GM23338 (cell line): Measurements from ENCODE around the gene TAOK1. TPM values are rescaled to one million over a fixed set of nuclear protein-coding genes. Genes with fewer than 3 reads are reported as not detected.

Source experiments
- ATAC-seq: fragments of 200-7000 bp; cut with Tn5 transposase; 3 replicates; pipeline ENCODE4 v1.9.1; 2020
- DNase-seq: peaks from one replicate; pipeline ENCODE4 v3.0.0-alpha.2; 2015; ENCODE audit warnings: low spot score
- H2AFZ ChIP-seq: fragments of 200-600 bp; sonication (generic); 2 replicates; pipeline ENCODE4 v1.8.0; 2016; ENCODE audit warnings: antibody characterized with exemption, mild to moderate bottlenecking, moderate library complexity
- H3F3A ChIP-seq: fragments of 200-600 bp; sonication (generic); replicated peaks from 2 replicates; pipeline ENCODE4 v1.8.0; 2017; ENCODE audit warnings: antibody characterized with exemption, mixed run types, low read depth
- H3K27ac ChIP-seq: fragments of 200-600 bp; sonication (generic); 2 replicates; pipeline ENCODE4 v1.6.1; 2016; ENCODE audit warnings: low read depth
- H3K27me3 ChIP-seq: fragments of 200-600 bp; sonication (generic); 2 replicates; pipeline ENCODE4 v1.8.0; 2016; ENCODE audit warnings: mild to moderate bottlenecking, mixed run types, moderate library complexity; ENCODE audit not compliant: insufficient read depth
- H3K36me3 ChIP-seq: fragments of 200-600 bp; sonication (generic); 2 replicates; pipeline ENCODE4 v1.8.0; 2016; ENCODE audit warnings: mild to moderate bottlenecking; ENCODE audit not compliant: insufficient read depth
- H3K4me1 ChIP-seq: fragments of 200-600 bp; sonication (generic); 2 replicates; pipeline ENCODE4 v1.8.0; 2016; ENCODE audit warnings: mild to moderate bottlenecking, moderate library complexity; ENCODE audit not compliant: insufficient read depth
- H3K4me2 ChIP-seq: fragments of 200-600 bp; sonication (generic); 2 replicates; pipeline ENCODE4 v1.7.1; 2017; ENCODE audit warnings: mixed run types
- H3K4me3 ChIP-seq: fragments of 200-600 bp; sonication (generic); 2 replicates; pipeline ENCODE4 v1.6.1; 2016; ENCODE audit warnings: mixed run types
- H3K79me2 ChIP-seq: fragments of 200-600 bp; sonication (generic); replicated peaks from 2 replicates; pipeline ENCODE4 v1.8.0; 2017; ENCODE audit warnings: mild to moderate bottlenecking; ENCODE audit not compliant: insufficient read depth
- H3K9me2 ChIP-seq: fragments of 200-600 bp; sonication (generic); 2 replicates; pipeline ENCODE4 v1.8.0; 2017; ENCODE audit not compliant: insufficient read depth
- H4K20me1 ChIP-seq: fragments of 200-600 bp; sonication (generic); replicated peaks from 2 replicates; pipeline ENCODE4 v1.8.0; 2017; ENCODE audit warnings: mild to moderate bottlenecking; ENCODE audit not compliant: insufficient read depth
- H3K27ac Mint-ChIP-seq: 2 replicates; pipeline ENCODE4 v1.8.0; 2020; ENCODE audit warnings: inconsistent platforms, mild to moderate bottlenecking, moderate library complexity, mixed read lengths
- H3K27me3 Mint-ChIP-seq: 3 replicates; pipeline ENCODE4 v1.8.0; 2022; ENCODE audit warnings: low read depth, mild to moderate bottlenecking, moderate library complexity, mixed read lengths, inconsistent platforms; ENCODE audit not compliant: insufficient read depth, poor library complexity
- H3K36me3 Mint-ChIP-seq: 3 replicates; pipeline ENCODE4 v1.8.0; 2021; ENCODE audit warnings: low read depth, mild to moderate bottlenecking, inconsistent platforms, moderate library complexity, mixed read lengths
- H3K4me1 Mint-ChIP-seq: 3 replicates; pipeline ENCODE4 v1.8.0; 2020; ENCODE audit warnings: mild to moderate bottlenecking, inconsistent platforms, mixed read lengths
- H3K4me3 Mint-ChIP-seq: 3 replicates; pipeline ENCODE4 v1.8.0; 2021; ENCODE audit warnings: moderate library complexity, mild to moderate bottlenecking, inconsistent platforms, mixed read lengths
- H3K9me3 Mint-ChIP-seq: 3 replicates; pipeline ENCODE4 v1.8.0; 2020; ENCODE audit warnings: moderate library complexity, mild to moderate bottlenecking, inconsistent platforms, mixed read lengths
- CREB1 ChIP-seq: fragments of 250-450 bp; sonication (Bioruptor Pico); IDR thresholded peaks from 2 replicates; pipeline ENCODE4 v1.5.0; 2020; ENCODE audit warnings: low read depth, mild to moderate bottlenecking, moderate library complexity
- EZH2 ChIP-seq: fragments of 200-600 bp; sonication (generic); IDR thresholded peaks from one replicate; pipeline ENCODE4 v1.8.0; 2017; ENCODE audit warnings: antibody characterized with exemption, mild to moderate bottlenecking, low read depth; ENCODE audit not compliant: unreplicated experiment
- EZH2phosphoT487 ChIP-seq: fragments of 200-600 bp; sonication (generic); IDR thresholded peaks from one replicate; pipeline ENCODE4 v1.8.1; 2018; ENCODE audit warnings: antibody characterized with exemption; ENCODE audit not compliant: unreplicated experiment
- JUNB ChIP-seq: IDR thresholded peaks from one replicate; pipeline ENCODE4 v1.6.1; 2016; ENCODE audit warnings: antibody characterized with exemption; ENCODE audit not compliant: unreplicated experiment
- NANOG ChIP-seq: IDR thresholded peaks from 2 replicates; pipeline ENCODE4 v1.6.1; 2016; ENCODE audit warnings: antibody characterized with exemption, borderline replicate concordance
- POLR2AphosphoS5 ChIP-seq: IDR thresholded peaks from 2 replicates; pipeline ENCODE4 v1.6.1; 2016; ENCODE audit warnings: antibody characterized with exemption, low read depth
- REST ChIP-seq: IDR thresholded peaks from one replicate; pipeline ENCODE4 v1.6.1; 2018; ENCODE audit warnings: antibody characterized with exemption; ENCODE audit not compliant: unreplicated experiment
- STAT1 ChIP-seq: IDR thresholded peaks from one replicate; pipeline ENCODE4 v1.6.1; 2016; ENCODE audit warnings: antibody characterized with exemption; ENCODE audit not compliant: unreplicated experiment
- ZNF114 ChIP-seq: fragments of 250-450 bp; sonication (Bioruptor Pico); IDR thresholded peaks from 2 replicates; pipeline ENCODE4 v1.5.0; 2020; ENCODE audit warnings: mild to moderate bottlenecking, moderate library complexity
- ZNF331 ChIP-seq: fragments of 250-450 bp; sonication (Bioruptor Pico); IDR thresholded peaks from 2 replicates; pipeline ENCODE4 v1.5.0; 2020; ENCODE audit warnings: low read depth, mild to moderate bottlenecking, moderate library complexity
- ZNF462 ChIP-seq: fragments of 250-450 bp; sonication (Bioruptor Pico); IDR thresholded peaks from 2 replicates; pipeline ENCODE4 v1.5.0; 2020; ENCODE audit warnings: mild to moderate bottlenecking, moderate library complexity
- polyA plus RNA-seq: library from polyadenylated mRNA; unstranded; fragments of >200 nt; fragmentation: Nextera tagmentation; extraction: Ambion mirVana; gene quantifications from 2 replicates; pipeline ENCODE4 v1.2.1, GENCODE V29; 2016
- total RNA-seq: library from RNA; depleted of rRNA; stranded (reverse); fragments of >200 nt; shearing (Covaris generic); gene quantifications from 2 replicates; pipeline ENCODE4 v1.2.3, GENCODE V29; 2014
- TF ChIP-seq, protein P1 (sequence below), 2 experiments: fragments of 200-600 bp in 1 of 2; sonication (generic) in 1 of 2; conservative IDR thresholded peaks; 2 replicates each; pipeline versions ENCODE4 v1.5.1 to v1.6.1; 2016 to 2017; ENCODE audit warnings: antibody characterized with exemption in 2 of 2, low read depth in 2 of 2, mild to moderate bottlenecking in 2 of 2, moderate library complexity in 1 of 2
- TF ChIP-seq, protein P2 (sequence below): IDR thresholded peaks from 2 replicates; pipeline ENCODE4 v1.6.1; 2016; ENCODE audit warnings: antibody characterized with exemption

The TAOK1 gene
- total and polyA plus RNA-seq, 2 experiments from 2014 or later: 19.4 to 69.8 TPM

DNA sequence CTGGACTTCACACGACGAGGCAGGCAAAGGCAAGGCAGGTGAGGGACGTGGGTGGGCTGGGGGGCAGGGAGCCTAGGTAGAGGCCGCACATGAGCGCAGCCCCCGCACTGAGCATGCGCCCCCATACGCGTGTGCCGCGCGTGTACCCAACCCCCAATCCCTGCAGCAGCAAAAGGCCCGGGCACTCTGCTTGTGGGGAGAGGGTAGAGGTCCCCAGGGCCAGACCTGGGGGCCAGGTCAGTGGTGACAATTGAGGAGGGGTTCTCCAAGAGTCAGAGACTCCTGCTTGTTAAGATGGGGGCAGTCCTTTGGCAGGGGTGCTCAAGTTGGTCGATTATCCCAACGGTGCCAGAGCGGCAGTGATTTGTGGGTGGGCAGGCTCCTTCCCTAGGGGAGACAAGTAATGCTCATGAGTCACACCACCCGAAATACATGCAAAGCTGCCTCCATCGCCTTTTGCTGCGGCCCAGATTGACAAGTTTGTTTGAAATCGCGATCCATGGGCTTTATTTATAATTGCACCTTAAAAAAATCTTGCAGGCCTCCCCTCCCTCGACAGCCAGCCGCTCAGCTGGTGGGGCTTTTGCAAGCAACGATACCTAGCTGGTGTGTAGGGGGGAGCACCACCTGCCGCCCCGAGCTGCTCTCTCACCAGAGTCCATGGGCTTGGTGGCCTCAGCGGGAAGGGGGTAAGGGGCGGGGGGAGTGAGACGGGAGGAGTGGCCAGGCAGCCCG lies 200.4 kb downstream of the TAOK1 start:
- H3K79me2 ChIP-seq: peaks cover 37% of the 10 kb centered on the region
- H3K4me1 ChIP-seq: peaks cover 34% of the 10 kb centered on the region
- H3K4me3 ChIP-seq: peak overlapping the region; percentile 81
- no peak overlapping the region for H3K27ac ChIP-seq
- H3K4me3 Mint-ChIP-seq: peak overlapping the region; percentile 89
- ATAC-seq: peak; percentile 5
- H3K27ac Mint-ChIP-seq: no peak overlapping the region
- H3K9me3 Mint-ChIP-seq: no peaks in the 10 kb centered on the region
- peak; percentile 48 for DNase-seq
- no peaks in the 10 kb centered on the region for H3K36me3 ChIP-seq
- H3K4me2 ChIP-seq: peak overlapping the region; percentile 79
- H3F3A ChIP-seq: peaks cover 23% of the 10 kb centered on the region
- peaks cover 30% of the 10 kb centered on the region for H3K27me3 Mint-ChIP-seq
- H4K20me1 ChIP-seq: peaks cover 14% of the 10 kb centered on the region
- H2AFZ ChIP-seq: peak overlapping the region; percentile 99
- no peaks in the 10 kb centered on the region for H3K9me2 ChIP-seq
- peaks cover 12% of the 10 kb centered on the region for H3K27me3 ChIP-seq
- TF ChIP-seq, protein P1, sequence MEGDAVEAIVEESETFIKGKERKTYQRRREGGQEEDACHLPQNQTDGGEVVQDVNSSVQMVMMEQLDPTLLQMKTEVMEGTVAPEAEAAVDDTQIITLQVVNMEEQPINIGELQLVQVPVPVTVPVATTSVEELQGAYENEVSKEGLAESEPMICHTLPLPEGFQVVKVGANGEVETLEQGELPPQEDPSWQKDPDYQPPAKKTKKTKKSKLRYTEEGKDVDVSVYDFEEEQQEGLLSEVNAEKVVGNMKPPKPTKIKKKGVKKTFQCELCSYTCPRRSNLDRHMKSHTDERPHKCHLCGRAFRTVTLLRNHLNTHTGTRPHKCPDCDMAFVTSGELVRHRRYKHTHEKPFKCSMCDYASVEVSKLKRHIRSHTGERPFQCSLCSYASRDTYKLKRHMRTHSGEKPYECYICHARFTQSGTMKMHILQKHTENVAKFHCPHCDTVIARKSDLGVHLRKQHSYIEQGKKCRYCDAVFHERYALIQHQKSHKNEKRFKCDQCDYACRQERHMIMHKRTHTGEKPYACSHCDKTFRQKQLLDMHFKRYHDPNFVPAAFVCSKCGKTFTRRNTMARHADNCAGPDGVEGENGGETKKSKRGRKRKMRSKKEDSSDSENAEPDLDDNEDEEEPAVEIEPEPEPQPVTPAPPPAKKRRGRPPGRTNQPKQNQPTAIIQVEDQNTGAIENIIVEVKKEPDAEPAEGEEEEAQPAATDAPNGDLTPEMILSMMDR (conservative IDR thresholded peaks at IDR 0.05; ENCODE audit: low read depth in 2 of 2): no peak
- TF ChIP-seq POLR2AphosphoS5 (no peak), ZNF331 (CRISPR knock-in tag) (no peak), CREB1 (CRISPR knock-in tag) (no peak), EZH2 (no peak), ZNF462 (CRISPR knock-in tag) (no peak), JUNB (no peak), EZH2phosphoT487 (no peak), ZNF114 (CRISPR knock-in tag) (no peak), NANOG (no peak), REST (no peak), STAT1 (no peak)
- TF ChIP-seq, protein P2, sequence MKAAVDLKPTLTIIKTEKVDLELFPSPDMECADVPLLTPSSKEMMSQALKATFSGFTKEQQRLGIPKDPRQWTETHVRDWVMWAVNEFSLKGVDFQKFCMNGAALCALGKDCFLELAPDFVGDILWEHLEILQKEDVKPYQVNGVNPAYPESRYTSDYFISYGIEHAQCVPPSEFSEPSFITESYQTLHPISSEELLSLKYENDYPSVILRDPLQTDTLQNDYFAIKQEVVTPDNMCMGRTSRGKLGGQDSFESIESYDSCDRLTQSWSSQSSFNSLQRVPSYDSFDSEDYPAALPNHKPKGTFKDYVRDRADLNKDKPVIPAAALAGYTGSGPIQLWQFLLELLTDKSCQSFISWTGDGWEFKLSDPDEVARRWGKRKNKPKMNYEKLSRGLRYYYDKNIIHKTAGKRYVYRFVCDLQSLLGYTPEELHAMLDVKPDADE: no peak
- no peaks in the 10 kb centered on the region; the same call in 2 of the 3 replicates for H3K36me3 Mint-ChIP-seq
- H3K4me1 Mint-ChIP-seq: peaks cover 44% of the 10 kb centered on the region
